DOHH2 (cell line): ENCODE data around the gene GABPB1.

ENCODE experiments used
- EZH2phosphoT487 ChIP-seq: fragments of 200-600 bp; sonication (generic); IDR thresholded peaks from 2 replicates; pipeline ENCODE4 v1.6.1; 2017; ENCODE audit warnings: borderline replicate concordance, mild to moderate bottlenecking, antibody characterized with exemption, low read length, moderate library complexity, mixed read lengths
- TF ChIP-seq, protein P1 (sequence below): fragments of 200-600 bp; sonication (generic); IDR thresholded peaks from one replicate; pipeline ENCODE4 v1.5.1; 2014; ENCODE audit warnings: antibody characterized with exemption, mild to moderate bottlenecking, low read depth, low read length; ENCODE audit not compliant: poor library complexity, severe bottlenecking

DNA sequence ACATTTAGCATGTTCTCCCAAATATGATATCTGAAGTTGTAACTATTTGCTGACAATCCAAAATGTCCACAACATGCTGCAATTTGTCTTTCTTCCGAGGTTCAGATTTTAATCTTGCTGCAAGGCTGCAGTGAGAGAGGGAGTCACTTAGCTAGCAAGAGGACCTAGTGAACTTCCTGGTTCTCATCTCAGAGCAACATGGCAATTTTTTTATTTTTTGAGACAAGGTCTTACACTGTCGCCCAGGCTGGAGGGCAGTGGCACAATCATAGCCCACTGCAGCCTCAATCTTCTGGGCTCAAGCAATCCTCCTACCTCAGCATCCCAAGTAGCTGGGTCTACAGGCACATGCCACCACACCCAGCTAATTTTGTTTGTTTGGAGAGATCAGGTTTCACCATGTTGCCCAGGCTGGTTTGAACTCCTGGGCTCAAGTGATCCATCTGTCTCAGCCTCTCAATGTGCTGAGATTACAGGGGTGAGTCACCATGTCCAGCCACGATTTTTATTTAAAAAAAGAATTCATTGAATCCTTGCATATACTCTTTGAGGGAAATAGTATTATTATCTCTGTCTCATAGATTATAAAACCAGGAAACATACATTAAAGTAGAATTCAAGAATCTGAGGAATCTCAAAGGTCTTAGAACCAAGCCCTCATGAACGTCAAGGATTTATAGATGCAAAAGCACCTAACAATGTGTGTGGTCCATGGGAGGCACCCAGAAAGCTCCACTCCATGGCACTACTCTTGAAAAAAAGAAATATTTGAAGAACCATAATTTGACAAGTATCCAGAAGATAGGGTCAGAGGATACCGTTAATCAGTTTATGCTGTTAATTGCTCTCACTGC lies 98.6 kb downstream of the GABPB1 start:
- TF ChIP-seq, protein P1, sequence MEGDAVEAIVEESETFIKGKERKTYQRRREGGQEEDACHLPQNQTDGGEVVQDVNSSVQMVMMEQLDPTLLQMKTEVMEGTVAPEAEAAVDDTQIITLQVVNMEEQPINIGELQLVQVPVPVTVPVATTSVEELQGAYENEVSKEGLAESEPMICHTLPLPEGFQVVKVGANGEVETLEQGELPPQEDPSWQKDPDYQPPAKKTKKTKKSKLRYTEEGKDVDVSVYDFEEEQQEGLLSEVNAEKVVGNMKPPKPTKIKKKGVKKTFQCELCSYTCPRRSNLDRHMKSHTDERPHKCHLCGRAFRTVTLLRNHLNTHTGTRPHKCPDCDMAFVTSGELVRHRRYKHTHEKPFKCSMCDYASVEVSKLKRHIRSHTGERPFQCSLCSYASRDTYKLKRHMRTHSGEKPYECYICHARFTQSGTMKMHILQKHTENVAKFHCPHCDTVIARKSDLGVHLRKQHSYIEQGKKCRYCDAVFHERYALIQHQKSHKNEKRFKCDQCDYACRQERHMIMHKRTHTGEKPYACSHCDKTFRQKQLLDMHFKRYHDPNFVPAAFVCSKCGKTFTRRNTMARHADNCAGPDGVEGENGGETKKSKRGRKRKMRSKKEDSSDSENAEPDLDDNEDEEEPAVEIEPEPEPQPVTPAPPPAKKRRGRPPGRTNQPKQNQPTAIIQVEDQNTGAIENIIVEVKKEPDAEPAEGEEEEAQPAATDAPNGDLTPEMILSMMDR, result no peak
- TF ChIP-seq EZH2phosphoT487, result no peak
